Right cardiac atrium (tissue), 5 donors: Measurements from ENCODE around the gene PKP3. TPM values are rescaled to one million over a fixed set of nuclear protein-coding genes. Genes with fewer than 3 reads are reported as not detected.

Source experiments
- ATAC-seq, 2 donors: fragments of 200-7000 bp; cut with Tn5 transposase; one replicate each; pipeline versions ENCODE4 v1.8.0 to v1.9.1; 2020; ENCODE audit warnings: moderate library complexity in 2 of 2, mild to moderate bottlenecking in 1 of 2
- DNase-seq, 3 donors: peaks; one replicate each; pipeline ENCODE4 v3.0.0-alpha.2; 2020
- H3K27ac ChIP-seq: one replicate; pipeline ENCODE4 v1.5.1; 2013; ENCODE audit warnings: mild to moderate bottlenecking, low read length, control low read depth, moderate library complexity
- H3K27me3 ChIP-seq: one replicate; pipeline ENCODE4 v1.6.1; 2013; ENCODE audit not compliant: control insufficient read depth, insufficient read depth
- H3K4me1 ChIP-seq: one replicate; pipeline ENCODE4 v1.6.1; 2013; ENCODE audit warnings: low read length; ENCODE audit not compliant: control insufficient read depth, insufficient read depth
- H3K4me3 ChIP-seq: one replicate; pipeline ENCODE4 v1.5.1; 2013; ENCODE audit warnings: low read length, control low read depth
- H3K9me3 ChIP-seq: one replicate; pipeline ENCODE4 v1.6.1; 2013; ENCODE audit warnings: low read length; ENCODE audit not compliant: control insufficient read depth
- WGBS: extraction: QIAGEN DNeasy Blood & Tissue Kit; methylation state at CpG from one replicate; pipeline ENCODE4 v1.1.7; 2013; 5-methylcytosine and 5-hydroxymethylcytosine counted together
- intact Hi-C, 4 donors: fragments of 100-400 bp; cut with DNase I; formaldehyde crosslinking; loops; one replicate each; pipeline versions ENCODE4 v1.11.0 to v1.14.0; 2022 to 2023
- polyA plus RNA-seq: library from polyadenylated mRNA; stranded (reverse); fragments of 200-250 nt; gene quantifications from one replicate; pipeline ENCODE4 v1.2.3, GENCODE V29; 2013
- total RNA-seq, 4 donors: library from RNA; stranded (reverse); fragmentation: NEBNext Ultra II Directional; extraction: Animal tissue kit (Norgen Biotek cat#: 25700); gene quantifications; one replicate each; pipeline ENCODE4 v1.2.1, GENCODE V29; 2021
- donor health status: healthy with polysubstance abuse.
- donor health status: DM: no; HTN: yes; CAD: no.
- donor health status: DM: no; HTN: no; CAD: no.
- donor health status: DM: no; HTN: yes; CAD: no; lungs with severe emphysema.
- donor health status: DM: yes; HTN: yes; CAD: no.

PKP3 gene
- total and polyA plus RNA-seq, 5 donors = 0.26 to 0.88 (median 0.40) TPM

- H3K4me1 ChIP-seq = no peaks in the 10 kb centered on the region
- DNase-seq = peak; percentile 11 to 56 (median 34)
- H3K27me3 ChIP-seq = no peaks in the 10 kb centered on the region
- H3K4me3 ChIP-seq = no peak overlapping the region
- no peaks in the 10 kb centered on the region for H3K9me3 ChIP-seq
- 80% methylated on average over 23 of the region's 23 CpGs for WGBS
- intact Hi-C loops = no loop called here
- no peak for ATAC-seq
- H3K27ac ChIP-seq = no peak overlapping the region
These were observed 20.1 kb upstream of the PKP3 start for GRCh38 chr11:373716-374551.

- intact Hi-C loops = no loop called here
- no peaks in the 10 kb centered on the region for H3K9me3 ChIP-seq
- no peak overlapping the region for H3K4me3 ChIP-seq
- H3K4me1 ChIP-seq = no peaks in the 10 kb centered on the region
- ATAC-seq (no peak), DNase-seq (peak; percentile 13 to 49 (median 37))
- no peaks in the 10 kb centered on the region for H3K27me3 ChIP-seq
- 94% methylated on average over 41 of the region's 41 CpGs for WGBS
- H3K27ac ChIP-seq = no peak overlapping the region
These were observed 18.7 kb upstream of the PKP3 start for GRCh38 chr11:375065-376025.

- peak in 2 of 3 donors; percentile 31 to 36 for DNase-seq
- 95% methylated on average over 70 of the region's 70 CpGs for WGBS
These were observed 17.4 kb upstream of the PKP3 start for GRCh38 chr11:376531-377173.

GRCh38 chr11:377174-377865 lies 16.7 kb upstream of the PKP3 start:
- no peak for ATAC-seq
- DNase-seq = peak in 2 of 3 donors; percentile 51 to 62
- intact Hi-C loops = no loop called here
- H3K4me1 ChIP-seq = no peaks in the 10 kb centered on the region
- 91% methylated on average over 44 of the region's 44 CpGs for WGBS
- no peaks in the 10 kb centered on the region for H3K27me3 ChIP-seq
- H3K9me3 ChIP-seq = no peaks in the 10 kb centered on the region
- H3K27ac ChIP-seq = no peak overlapping the region
- H3K4me3 ChIP-seq = no peak overlapping the region

More at GRCh38 chr11:376531-377173, 17.4 kb upstream of the PKP3 start:
- intact Hi-C loops = no loop called here
- H3K27ac ChIP-seq = no peak overlapping the region
- H3K9me3 ChIP-seq = no peaks in the 10 kb centered on the region
- H3K4me1 ChIP-seq = no peaks in the 10 kb centered on the region
- no peaks in the 10 kb centered on the region for H3K27me3 ChIP-seq
- no peak overlapping the region for H3K4me3 ChIP-seq
- ATAC-seq = no peak

GRCh38 chr11:377883-378500 lies 16.0 kb upstream of the PKP3 start:
- 82% methylated on average over 11 of the region's 11 CpGs for WGBS
- Histone ChIP-seq H3K9me3 (no peaks in the 10 kb centered on the region), H3K4me3 (no peak overlapping the region), H3K27ac (no peak overlapping the region), H3K4me1 (no peaks in the 10 kb centered on the region), H3K27me3 (no peaks in the 10 kb centered on the region)
- intact Hi-C loops = no loop called here
- ATAC-seq (no peak), DNase-seq (no peak)

- peak in 2 of 3 donors; percentile 51 to 55 for DNase-seq
- no peak overlapping the region for H3K27ac ChIP-seq
- ATAC-seq = no peak
- 91% methylated on average over 87 of the region's 87 CpGs for WGBS
- H3K4me3 ChIP-seq = no peak overlapping the region
- intact Hi-C loops = no loop called here
- H3K27me3 ChIP-seq = no peaks in the 10 kb centered on the region
- H3K4me1 ChIP-seq = no peaks in the 10 kb centered on the region
- no peaks in the 10 kb centered on the region for H3K9me3 ChIP-seq
These were observed 14.6 kb upstream of the PKP3 start for GRCh38 chr11:379205-380094.

GRCh38 chr11:380095-380480 lies 13.9 kb upstream of the PKP3 start:
- DNase-seq (peak in 2 of 3 donors; percentile 46 to 64), ATAC-seq (no peak)
- no peaks in the 10 kb centered on the region for H3K27me3 ChIP-seq

GRCh38 chr11:380491-380890 lies 13.5 kb upstream of the PKP3 start:
- DNase-seq (peak in 2 of 3 donors; percentile 50 to 59), ATAC-seq (no peak)
- Histone ChIP-seq H3K9me3 (no peaks in the 10 kb centered on the region), H3K4me3 (no peak overlapping the region), H3K27me3 (no peaks in the 10 kb centered on the region), H3K4me1 (no peaks in the 10 kb centered on the region), H3K27ac (no peak overlapping the region)
- WGBS = 93% methylated on average over 23 of the region's 23 CpGs
- intact Hi-C loops = no loop called here

More at GRCh38 chr11:380095-380480, 13.9 kb upstream of the PKP3 start:
- Histone ChIP-seq H3K9me3 (no peaks in the 10 kb centered on the region), H3K4me3 (no peak overlapping the region), H3K4me1 (no peaks in the 10 kb centered on the region), H3K27ac (no peak overlapping the region)
- WGBS = 94% methylated on average over 35 of the region's 35 CpGs
- intact Hi-C loops = no loop called here

- intact Hi-C loops = no loop called here
- DNase-seq (peak in 2 of 3 donors; percentile 35 to 41), ATAC-seq (no peak)
- Histone ChIP-seq H3K27ac (no peak overlapping the region), H3K4me1 (no peaks in the 10 kb centered on the region), H3K9me3 (no peaks in the 10 kb centered on the region), H3K27me3 (no peaks in the 10 kb centered on the region), H3K4me3 (no peak overlapping the region)
- WGBS = 85% methylated on average over 14 of the region's 14 CpGs
These were observed 13.0 kb upstream of the PKP3 start for GRCh38 chr11:380996-381395.
